Activated CD8-positive, alpha-beta T cell treated with anti-CD3 and anti-CD28 coated beads, Interleukin-2, amount 10 ng/mL, durations not matched to agents 7 days and 5 days (primary cell): ENCODE results near the gene BABAM2. TPM values are rescaled to one million over a fixed set of nuclear protein-coding genes. Genes with fewer than 3 reads are reported as not detected.

Experiments
- ATAC-seq: fragments of 150-1000 bp; cut with Tn5 transposase; one replicate; pipeline ENCODE4 v1.10.0; 2021; ENCODE audit warnings: moderate library complexity
- CTCF ChIA-PET: fragments of 350-600 bp; sonication (Branson Sonifier 250); formaldehyde crosslinking; loops from one replicate; lab custom pipeline; 2021; ENCODE audit warnings: antibody characterized with exemption; lab: Charles Lee
- POLR2A ChIA-PET: fragments of 350-600 bp; sonication (Branson Sonifier 250); formaldehyde crosslinking; loops from one replicate; lab custom pipeline; 2021; ENCODE audit warnings: antibody characterized with exemption; lab: Charles Lee
- DNase-seq: peaks from one replicate; pipeline ENCODE4 v3.0.0-alpha.2; 2020
- H3K27ac Mint-ChIP-seq: one replicate; pipeline ENCODE4 v1.8.0; 2021; ENCODE audit warnings: mild to moderate bottlenecking, mixed read lengths
- H3K27me3 Mint-ChIP-seq: one replicate; pipeline ENCODE4 v1.8.0; 2021; ENCODE audit warnings: low read depth, mixed read lengths
- H3K36me3 Mint-ChIP-seq: one replicate; pipeline ENCODE4 v1.8.0; 2021; ENCODE audit warnings: low read depth, mixed read lengths
- H3K4me1 Mint-ChIP-seq: one replicate; pipeline ENCODE4 v1.8.0; 2021; ENCODE audit warnings: low read depth, mixed read lengths
- H3K4me3 Mint-ChIP-seq: one replicate; pipeline ENCODE4 v1.8.0; 2021; ENCODE audit warnings: mild to moderate bottlenecking, mixed read lengths
- H3K9me3 Mint-ChIP-seq: one replicate; pipeline ENCODE4 v1.8.0; 2022; ENCODE audit warnings: mixed read lengths; ENCODE audit not compliant: insufficient read depth
- total RNA-seq, 2 experiments: library from RNA; stranded (reverse); gene quantifications; one replicate each; pipeline ENCODE4 v1.2.3, GENCODE V29; 2021

BABAM2 gene
- total RNA-seq, 2 experiments from 2014 or later: 47.0 to 49.0 TPM

DNA sequence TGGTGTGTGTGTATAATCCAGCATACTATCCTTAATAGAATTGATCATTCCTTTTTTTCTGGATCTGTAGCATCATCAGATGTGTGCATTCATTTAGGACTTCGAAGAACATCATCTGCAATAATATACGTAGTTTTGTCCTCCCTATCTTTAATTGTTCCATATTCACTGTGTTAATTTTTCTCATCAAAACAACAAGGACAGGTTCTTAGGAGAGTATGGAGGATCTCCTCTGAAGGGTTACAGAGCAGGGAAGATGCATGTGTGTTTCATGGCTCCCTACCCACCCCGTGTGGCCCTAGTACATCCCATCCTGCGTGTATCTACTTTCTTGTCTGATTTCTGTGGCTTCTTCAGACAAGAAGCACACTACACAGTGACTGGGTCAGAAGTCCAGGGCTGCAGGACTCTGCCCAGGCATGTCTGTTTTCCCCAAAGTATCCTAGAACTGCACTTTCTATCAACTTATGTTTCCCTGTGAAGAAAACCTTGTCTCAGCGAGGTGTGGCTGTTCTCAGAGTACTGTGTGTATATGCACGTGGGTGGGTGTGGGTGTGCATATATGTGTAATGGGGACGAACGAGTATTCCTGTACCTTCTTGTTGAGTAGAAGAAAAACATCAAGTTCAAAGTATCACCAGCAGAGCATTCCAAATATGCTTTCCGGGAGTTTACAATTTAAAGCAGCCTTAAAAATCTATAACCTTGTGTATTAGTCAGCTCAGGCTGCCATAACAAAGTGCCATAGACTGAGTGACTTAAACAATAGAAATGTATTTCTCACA lies 281.8 kb downstream of the BABAM2 start:
- no peak for DNase-seq
- no peak overlapping the region for H3K4me3 Mint-ChIP-seq
- peaks cover 7% of the 10 kb centered on the region for H3K4me1 Mint-ChIP-seq
- H3K36me3 Mint-ChIP-seq: peaks cover 21% of the 10 kb centered on the region
- no peaks in the 10 kb centered on the region for H3K27me3 Mint-ChIP-seq
- no peak for ATAC-seq
- ChIA-PET POLR2A (no interaction called here), CTCF (no interaction called here)
- no peak overlapping the region for H3K27ac Mint-ChIP-seq
- H3K9me3 Mint-ChIP-seq: peaks cover 9% of the 10 kb centered on the region

DNA sequence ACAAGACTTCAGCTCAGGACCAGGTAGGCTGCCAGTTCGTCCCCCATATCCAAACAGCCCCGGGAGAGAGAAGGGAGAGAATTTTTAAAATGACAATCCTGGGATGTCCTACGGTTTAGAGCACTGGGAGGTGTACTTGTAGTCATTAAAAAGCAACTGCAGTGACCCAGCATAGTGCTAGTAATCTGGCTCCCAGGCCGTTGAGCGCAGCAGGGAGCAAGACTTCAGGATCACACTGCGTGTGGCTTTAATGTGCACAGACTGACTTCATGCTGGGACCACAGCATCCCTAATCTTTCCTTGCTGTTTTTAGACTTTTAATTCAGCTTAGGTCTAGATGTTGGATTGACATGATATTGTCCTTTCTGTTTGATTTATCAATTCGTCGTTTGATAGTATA lies 282.8 kb downstream of the BABAM2 start:
- no peak overlapping the region for H3K4me3 Mint-ChIP-seq
- peaks cover 15% of the 10 kb centered on the region for H3K9me3 Mint-ChIP-seq
- CTCF ChIA-PET: no interaction called here

DNA sequence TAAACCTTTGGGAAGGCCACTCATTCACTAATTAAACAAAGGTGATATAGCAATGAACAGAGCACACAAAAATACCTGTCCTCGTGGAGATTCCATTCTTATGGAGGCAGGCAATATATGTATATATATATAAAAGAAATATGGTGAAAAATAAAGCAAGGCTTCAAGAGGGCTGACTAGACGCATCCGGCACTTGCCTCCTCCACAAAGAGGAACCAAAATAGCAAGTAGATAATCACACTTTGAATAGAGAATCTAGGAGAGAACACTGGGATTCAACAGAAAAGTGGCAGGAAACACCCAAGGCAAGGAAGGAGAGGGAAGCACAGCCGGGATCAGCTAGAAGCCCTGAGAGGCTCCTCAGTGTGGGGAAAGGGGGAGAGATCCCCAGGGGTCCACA lies 283.7 kb downstream of the BABAM2 start:
- ATAC-seq (no peak), DNase-seq (no peak)
- no peak overlapping the region for H3K27ac Mint-ChIP-seq
- peaks cover 36% of the 10 kb centered on the region for H3K36me3 Mint-ChIP-seq
- CTCF ChIA-PET: no interaction called here
- POLR2A ChIA-PET: no interaction called here
- peaks cover 16% of the 10 kb centered on the region for H3K9me3 Mint-ChIP-seq
- peaks cover 21% of the 10 kb centered on the region for H3K4me1 Mint-ChIP-seq
- no peak overlapping the region for H3K4me3 Mint-ChIP-seq
- no peaks in the 10 kb centered on the region for H3K27me3 Mint-ChIP-seq

More for the DNA sequence above, 282.8 kb downstream of the BABAM2 start:
- ATAC-seq (no peak), DNase-seq (no peak)
- Mint-ChIP-seq H3K27ac (no peak overlapping the region), H3K4me1 (peaks cover 13% of the 10 kb centered on the region), H3K27me3 (no peaks in the 10 kb centered on the region), H3K36me3 (peaks cover 27% of the 10 kb centered on the region)
- POLR2A ChIA-PET: no interaction called here

DNA sequence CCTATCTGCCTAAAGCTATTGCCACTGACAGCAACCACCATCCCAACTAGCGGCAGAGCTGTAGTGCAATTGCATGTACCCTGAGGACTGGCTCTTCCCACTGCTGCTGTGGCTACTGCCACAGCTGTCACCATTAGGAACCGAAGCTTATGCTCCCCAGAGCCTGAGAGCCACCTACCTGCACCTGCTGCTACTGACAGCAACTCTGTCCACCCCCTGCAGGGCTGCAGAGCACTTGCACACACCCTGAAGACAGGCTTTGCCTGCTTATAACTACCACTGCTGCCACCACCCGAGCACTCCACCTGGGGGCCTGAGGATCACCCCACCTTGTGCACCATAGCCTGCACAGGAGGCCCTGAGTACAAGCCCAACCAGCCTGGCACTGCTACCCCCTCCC lies 284.5 kb downstream of the BABAM2 start:
- Mint-ChIP-seq H3K4me3 (no peak overlapping the region), H3K4me1 (peaks cover 22% of the 10 kb centered on the region), H3K27me3 (no peaks in the 10 kb centered on the region), H3K9me3 (peaks cover 20% of the 10 kb centered on the region), H3K27ac (no peak overlapping the region), H3K36me3 (peaks cover 36% of the 10 kb centered on the region)
- ChIA-PET POLR2A (no interaction called here), CTCF (no interaction called here)
- DNase-seq (no peak), ATAC-seq (no peak)

DNA sequence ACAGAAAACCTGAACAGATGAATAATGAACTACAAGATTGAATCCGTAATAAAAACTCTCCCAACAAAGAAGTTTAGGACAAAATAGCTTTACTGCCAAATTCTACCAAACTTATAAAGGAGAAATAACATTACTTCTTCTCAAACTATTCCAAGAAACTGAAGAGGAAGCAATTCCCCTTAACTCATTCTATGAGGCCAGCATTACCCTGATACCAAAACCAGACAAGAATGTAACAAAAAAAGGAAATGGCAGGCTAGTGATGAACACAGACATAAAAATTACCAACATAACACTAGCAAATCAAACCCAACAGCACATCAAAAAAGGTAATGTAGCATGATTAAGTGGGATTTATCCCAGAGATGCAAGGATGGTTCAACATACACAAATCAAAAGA lies 288.4 kb downstream of the BABAM2 start:
- no peak for DNase-seq
- Mint-ChIP-seq H3K36me3 (peaks cover 34% of the 10 kb centered on the region), H3K27ac (no peak overlapping the region), H3K9me3 (peaks cover 20% of the 10 kb centered on the region), H3K27me3 (no peaks in the 10 kb centered on the region), H3K4me3 (no peak overlapping the region), H3K4me1 (peaks cover 20% of the 10 kb centered on the region)
- ChIA-PET CTCF (interaction anchor here (1.4 kb wide), 1 partner anchor 425 kb away, joined by 3 read pairs; no protein-coding TSS in a partner anchor), POLR2A (no interaction called here)
- no peak for ATAC-seq

DNA sequence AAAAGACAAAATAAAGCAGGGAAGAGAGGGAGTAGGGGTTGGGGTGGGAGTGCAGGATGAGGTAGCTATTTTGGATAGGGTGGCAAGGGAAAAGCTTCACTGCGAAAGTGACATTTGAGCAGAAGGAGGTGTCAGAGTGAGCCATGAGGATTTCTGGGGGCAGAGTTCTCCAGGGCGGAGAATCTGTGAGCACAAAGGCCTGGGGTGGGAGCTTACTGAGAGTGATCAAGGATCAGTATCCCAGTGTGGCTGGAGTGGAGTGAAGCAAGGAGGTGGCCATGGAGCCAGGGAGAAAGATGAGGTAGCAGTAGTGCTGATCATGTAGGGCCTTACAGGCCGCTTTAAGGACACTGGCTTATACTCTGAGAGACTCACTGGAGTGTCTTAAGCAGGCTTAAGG lies 291.3 kb downstream of the BABAM2 start:
- ATAC-seq: no peak
- Mint-ChIP-seq H3K36me3 (peaks cover 20% of the 10 kb centered on the region), H3K4me3 (no peak overlapping the region), H3K4me1 (peaks cover 20% of the 10 kb centered on the region), H3K27ac (no peak overlapping the region), H3K27me3 (no peaks in the 10 kb centered on the region), H3K9me3 (peaks cover 17% of the 10 kb centered on the region)
- POLR2A ChIA-PET: interaction anchor here (0.6 kb wide), 1 partner anchor 99 kb away, joined by 3 read pairs; no protein-coding TSS in a partner anchor
- no peak for DNase-seq
- CTCF ChIA-PET: no interaction called here

DNA sequence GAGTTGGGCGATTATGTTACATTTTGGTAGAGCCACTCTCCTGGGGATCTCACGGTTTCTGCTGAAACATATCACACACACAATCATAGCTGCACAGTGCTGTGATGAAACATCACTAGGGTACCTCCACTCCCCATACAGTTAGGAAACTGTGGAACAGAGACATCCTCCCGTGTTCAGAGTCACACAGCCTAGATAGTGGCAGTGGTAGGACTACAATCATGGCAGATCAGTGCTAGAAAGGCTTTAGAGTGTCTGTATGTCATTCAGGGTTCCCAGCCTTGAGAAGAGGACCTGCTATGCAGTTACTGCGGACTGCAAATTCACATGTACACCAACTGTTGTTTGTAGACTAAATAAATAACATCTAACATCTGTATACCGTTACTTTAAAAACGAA lies 291.8 kb downstream of the BABAM2 start:
- no peak overlapping the region for H3K27ac Mint-ChIP-seq
- peaks cover 15% of the 10 kb centered on the region for H3K4me1 Mint-ChIP-seq
- no peaks in the 10 kb centered on the region for H3K27me3 Mint-ChIP-seq
- H3K4me3 Mint-ChIP-seq: no peak overlapping the region
- H3K36me3 Mint-ChIP-seq: peaks cover 15% of the 10 kb centered on the region
- CTCF ChIA-PET: no interaction called here
- peaks cover 11% of the 10 kb centered on the region for H3K9me3 Mint-ChIP-seq
- DNase-seq: no peak
- no peak for ATAC-seq
- POLR2A ChIA-PET: interaction anchor here (0.6 kb wide), 1 partner anchor 98 kb away, joined by 3 read pairs; no protein-coding TSS in a partner anchor

DNA sequence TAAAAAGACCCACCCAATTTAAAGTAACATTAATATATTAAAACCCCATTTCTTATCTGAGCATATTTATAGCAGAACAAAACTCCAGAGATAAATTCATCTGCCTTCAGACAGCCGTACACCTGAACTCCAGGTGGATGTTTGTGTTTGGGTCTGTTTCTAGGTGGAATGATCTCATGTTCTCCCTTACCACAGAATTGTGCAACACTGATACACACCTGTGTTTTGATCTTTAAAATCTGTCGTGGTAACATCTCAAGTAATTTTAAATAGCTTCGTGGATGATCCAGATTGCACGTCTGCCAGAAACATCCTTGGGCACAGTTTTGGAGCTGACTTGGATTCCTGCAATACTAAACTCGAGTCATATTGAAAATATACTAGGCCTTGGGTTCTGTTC lies 294.6 kb downstream of the BABAM2 start:
- no peaks in the 10 kb centered on the region for H3K27me3 Mint-ChIP-seq
- H3K27ac Mint-ChIP-seq: no peak overlapping the region
- DNase-seq: no peak
- peaks cover 3% of the 10 kb centered on the region for H3K36me3 Mint-ChIP-seq
- no peak overlapping the region for H3K4me3 Mint-ChIP-seq
- ChIA-PET POLR2A (no interaction called here), CTCF (interaction anchor here (1.1 kb wide), 1 partner anchor 15 kb away, joined by 3 read pairs; no protein-coding TSS in a partner anchor)
- peaks cover 5% of the 10 kb centered on the region for H3K9me3 Mint-ChIP-seq
- no peak for ATAC-seq
- H3K4me1 Mint-ChIP-seq: no peaks in the 10 kb centered on the region

DNA sequence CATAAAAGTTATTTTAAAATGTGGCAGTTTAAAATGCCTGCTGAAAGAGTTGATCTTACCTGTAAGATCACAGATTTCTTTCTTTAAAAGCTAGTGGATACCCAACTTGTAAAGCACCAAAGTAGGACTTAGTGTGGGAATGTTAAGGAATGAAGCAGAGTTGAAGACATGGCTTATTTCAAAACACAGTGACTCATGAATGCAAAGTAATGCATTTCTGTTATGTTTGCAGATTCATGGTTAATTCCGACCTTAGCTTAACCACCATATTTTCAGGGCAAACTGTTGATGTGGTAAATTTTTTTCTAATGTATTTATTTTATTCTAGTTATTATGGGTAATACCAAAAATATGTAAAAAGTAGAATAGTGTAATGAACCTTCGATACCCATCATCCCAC lies 295.4 kb downstream of the BABAM2 start:
- POLR2A ChIA-PET: no interaction called here
- H3K27ac Mint-ChIP-seq: no peak overlapping the region
- H3K36me3 Mint-ChIP-seq: peaks cover 4% of the 10 kb centered on the region
- H3K27me3 Mint-ChIP-seq: no peaks in the 10 kb centered on the region
- H3K9me3 Mint-ChIP-seq: peaks cover 5% of the 10 kb centered on the region
- ATAC-seq (no peak), DNase-seq (no peak)
- H3K4me3 Mint-ChIP-seq: no peak overlapping the region
- CTCF ChIA-PET: interaction anchor here (1.1 kb wide), 1 partner anchor 16 kb away, joined by 3 read pairs; no protein-coding TSS in a partner anchor
- no peaks in the 10 kb centered on the region for H3K4me1 Mint-ChIP-seq

DNA sequence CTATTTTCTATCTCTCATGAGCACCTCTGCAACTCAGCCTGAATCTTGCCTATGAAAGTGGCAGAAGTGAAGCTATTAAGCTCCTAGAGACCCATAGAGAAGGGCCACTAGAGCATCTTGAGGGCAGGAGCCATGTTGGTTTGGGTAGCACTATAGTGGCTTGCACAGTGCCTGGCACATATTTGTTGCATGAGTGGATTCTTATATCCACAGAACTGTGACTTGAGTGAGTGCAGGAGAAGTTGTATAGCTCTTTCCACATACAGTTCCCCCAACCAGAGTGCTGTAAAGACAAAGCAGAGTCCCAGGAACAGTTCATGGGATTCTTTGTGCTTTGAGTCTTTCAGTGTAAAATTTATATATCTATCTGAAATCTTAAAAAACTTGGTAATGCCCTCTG lies 296.7 kb downstream of the BABAM2 start:
- Mint-ChIP-seq H3K4me1 (no peaks in the 10 kb centered on the region), H3K27me3 (no peaks in the 10 kb centered on the region), H3K27ac (no peak overlapping the region), H3K9me3 (peaks cover 5% of the 10 kb centered on the region), H3K4me3 (no peak overlapping the region), H3K36me3 (peaks cover 5% of the 10 kb centered on the region)
- DNase-seq (no peak), ATAC-seq (no peak)
- ChIA-PET POLR2A (no interaction called here), CTCF (no interaction called here)

DNA sequence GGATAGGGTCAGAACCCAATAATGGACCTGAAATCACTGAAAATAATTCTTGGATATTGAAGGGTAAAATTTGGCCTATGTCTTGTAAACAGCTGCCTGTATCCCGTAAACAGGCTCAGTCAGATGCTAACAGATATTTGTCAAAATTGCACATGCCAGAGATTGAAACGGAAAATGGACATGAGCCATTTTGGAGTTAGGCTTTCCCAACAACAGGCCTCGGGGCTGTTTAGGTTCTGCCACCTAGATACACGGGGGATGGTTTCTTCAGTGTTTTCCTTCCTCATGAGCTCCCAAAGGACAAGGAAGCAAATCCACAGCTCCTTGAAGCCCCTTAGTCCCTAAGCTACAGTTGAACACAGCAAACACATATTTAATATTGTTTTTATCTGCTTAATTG lies 297.9 kb downstream of the BABAM2 start:
- no peak overlapping the region for H3K27ac Mint-ChIP-seq
- ATAC-seq: no peak
- H3K4me1 Mint-ChIP-seq: peaks cover under 1% of the 10 kb centered on the region
- no peaks in the 10 kb centered on the region for H3K27me3 Mint-ChIP-seq
- peaks cover 5% of the 10 kb centered on the region for H3K36me3 Mint-ChIP-seq
- peaks cover 5% of the 10 kb centered on the region for H3K9me3 Mint-ChIP-seq
- no peak for DNase-seq
- no peak overlapping the region for H3K4me3 Mint-ChIP-seq
- POLR2A ChIA-PET: no interaction called here
- CTCF ChIA-PET: no interaction called here

DNA sequence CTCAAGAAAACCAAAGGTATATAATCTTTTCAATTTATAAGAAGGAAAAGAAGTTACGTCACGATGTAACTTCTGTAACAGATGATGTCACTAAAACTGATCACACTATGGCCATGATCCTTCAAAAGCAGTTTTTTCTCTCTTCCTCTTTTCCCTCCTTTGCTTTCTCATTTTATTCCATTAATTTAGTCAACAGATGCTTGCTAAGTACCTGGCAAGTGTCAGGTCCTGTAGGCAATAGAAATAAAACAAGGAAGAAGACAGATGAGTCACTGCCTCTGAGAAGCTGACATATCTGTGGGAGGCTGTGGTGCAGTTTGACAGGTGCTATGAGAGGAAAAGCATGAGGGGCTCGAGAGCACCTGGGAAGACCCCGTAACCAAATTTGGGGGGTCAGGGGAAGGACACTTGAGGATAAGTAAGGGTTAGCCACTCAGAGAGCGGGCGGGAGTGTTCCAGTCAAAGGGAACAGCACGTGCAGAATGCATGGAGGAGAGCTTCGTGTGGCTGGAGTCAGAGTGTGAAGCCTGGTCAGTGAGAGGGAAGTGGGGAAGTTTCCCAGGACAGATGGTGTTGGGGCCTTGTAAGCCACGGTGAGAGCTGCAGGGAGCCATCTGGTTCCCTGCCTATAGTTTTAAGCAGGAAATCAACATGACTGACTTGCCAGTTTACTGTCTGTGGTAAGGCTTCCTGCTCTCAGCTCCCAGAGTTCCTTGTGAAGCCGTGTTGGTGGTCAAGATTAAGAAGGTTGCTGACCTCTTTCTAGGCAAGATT lies 303.3 kb downstream of the BABAM2 start:
- Mint-ChIP-seq H3K4me3 (no peak overlapping the region), H3K4me1 (peaks cover 15% of the 10 kb centered on the region), H3K27ac (peak overlapping the region; percentile 69), H3K36me3 (peaks cover 13% of the 10 kb centered on the region), H3K9me3 (peaks cover 5% of the 10 kb centered on the region), H3K27me3 (no peaks in the 10 kb centered on the region)
- ChIA-PET CTCF (no interaction called here), POLR2A (no interaction called here)
- no peak for DNase-seq
- no peak for ATAC-seq
